ENCODE results near the gene SSX2.
"Not testable (repeated sequence)": the region's sequence is repeated elsewhere in the genome, so short reads cannot be mapped to it uniquely, and the experiment has no call there.

DNA sequence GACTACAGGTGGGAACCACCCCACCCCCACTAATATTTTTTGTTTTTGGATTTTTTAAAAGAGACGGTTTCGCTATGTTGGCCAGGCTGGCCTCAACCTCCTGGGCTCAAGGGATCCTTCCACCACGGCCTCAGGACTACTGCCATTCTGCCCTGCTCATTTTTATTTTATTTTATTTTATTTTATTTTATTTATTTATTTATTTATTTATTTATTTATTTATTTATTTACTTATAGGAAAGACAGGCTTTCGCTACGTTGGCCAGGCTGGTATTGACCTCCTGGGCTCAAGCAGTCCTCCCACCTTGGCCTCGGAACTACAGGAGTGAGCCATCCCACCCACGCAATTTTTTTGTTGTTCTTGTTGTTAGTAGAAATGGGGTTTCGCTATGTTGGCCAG, 51.5 kb downstream of the SSX2 start:
- not testable (repeated sequence) for TF ChIP-seq YY1 (IDR thresholded peaks at IDR 0.05; ENCODE audit: insufficient read depth, insufficient read length); SUZ12 (IDR thresholded peaks at IDR 0.05; ENCODE audit: extremely low read depth, insufficient read depth, insufficient read length)
